ENCODE measurements around the gene SLU7.

- TF ChIP-seq CTCF (conservative IDR thresholded peaks at IDR 0.05 in 1 of 2, IDR thresholded peaks at IDR 0.05 in 1 of 2; ENCODE audit: extremely low read depth in 1 of 2, insufficient read depth in 1 of 2, low read depth in 1 of 2, low read length in 2 of 2) (peak; percentile 94 to 97), EZH2 (IDR thresholded peaks at IDR 0.05; ENCODE audit: borderline replicate concordance, low read length) (no peak)
Measured at GRCh38 chr5:160438316-160439204, 19.7 kb upstream of the SLU7 start.
